ENCODE results near the gene LUM.

Gene LUM, protein sequence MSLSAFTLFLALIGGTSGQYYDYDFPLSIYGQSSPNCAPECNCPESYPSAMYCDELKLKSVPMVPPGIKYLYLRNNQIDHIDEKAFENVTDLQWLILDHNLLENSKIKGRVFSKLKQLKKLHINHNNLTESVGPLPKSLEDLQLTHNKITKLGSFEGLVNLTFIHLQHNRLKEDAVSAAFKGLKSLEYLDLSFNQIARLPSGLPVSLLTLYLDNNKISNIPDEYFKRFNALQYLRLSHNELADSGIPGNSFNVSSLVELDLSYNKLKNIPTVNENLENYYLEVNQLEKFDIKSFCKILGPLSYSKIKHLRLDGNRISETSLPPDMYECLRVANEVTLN

DNA sequence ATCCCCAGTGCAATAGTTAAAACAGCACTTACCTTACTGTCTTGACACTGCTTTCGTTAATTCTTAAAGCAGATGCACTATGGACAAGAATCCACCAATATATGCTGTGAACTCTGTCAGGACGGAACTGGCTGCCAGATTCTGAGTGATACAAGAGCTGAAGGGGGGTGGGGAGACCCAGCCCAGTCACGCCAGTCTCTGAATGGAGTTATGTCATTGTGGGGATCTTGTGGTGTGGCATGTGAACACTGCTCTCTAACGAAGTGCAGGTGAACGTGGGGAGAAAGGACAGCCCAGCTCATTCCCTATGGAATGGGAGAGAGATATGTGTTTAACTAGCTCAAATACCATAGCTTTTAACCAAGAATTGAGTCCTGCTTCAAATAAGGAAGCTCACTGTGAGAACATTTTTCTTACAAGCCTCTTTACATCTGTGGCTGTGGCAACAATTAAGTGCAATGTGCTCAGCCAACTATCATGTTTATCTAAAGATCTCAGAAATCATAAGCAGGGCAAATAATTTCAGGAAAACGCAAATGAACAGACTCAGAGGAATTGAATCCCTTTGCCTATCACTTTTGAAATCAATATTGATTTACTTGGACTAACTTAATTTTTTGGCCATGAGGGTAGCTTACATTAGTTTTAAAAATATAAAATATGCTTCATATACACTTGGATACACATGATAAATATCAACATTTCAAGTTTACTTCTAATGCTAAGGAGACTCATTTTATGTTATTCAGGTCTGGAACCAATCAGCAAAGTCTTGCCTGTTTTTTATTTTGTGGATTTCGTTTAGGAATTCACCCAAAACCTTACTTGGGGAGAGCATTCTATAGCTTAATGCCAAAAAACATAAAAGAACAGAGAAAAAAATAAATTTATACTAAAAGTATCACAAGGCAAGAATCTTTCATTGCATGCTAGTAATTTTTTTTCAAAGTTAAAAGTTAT lies at the start of gene LUM:
Gene LUM, minus strand, starts transcription at position 129 of the 960 bp plus-strand sequence. CDS start 2,515 bp downstream, outside the sequence.
- Histone ChIP-seq H3K36me3 (ENCODE audit: insufficient read depth, insufficient read length, low read length) (no peaks in the 10 kb centered on the region), H3K4me1 (ENCODE audit: insufficient read depth, insufficient read length) (peaks cover 3% of the 10 kb centered on the region), H3K4me3 (ENCODE audit: insufficient read length, low read depth) (no peak within 1 kb of the TSS), H3K27me3 (ENCODE audit: insufficient read depth, insufficient read length) (no peaks in the 10 kb centered on the region), H3K9ac (ENCODE audit: insufficient read length, low read depth) (no peak within 1 kb of the TSS), H3K9me3 (ENCODE audit: insufficient read depth, low read length) (no peaks in the 10 kb centered on the region)
- no peak for DNase-seq (ENCODE audit: low read depth, low spot score)
- TF ChIP-seq ZNF274 (IDR thresholded peaks at IDR 0.05; ENCODE audit: low read depth, low read length) (no peak), YY1 (IDR thresholded peaks at IDR 0.05; ENCODE audit: insufficient read depth, insufficient read length) (no peak), SUZ12 (IDR thresholded peaks at IDR 0.05; ENCODE audit: extremely low read depth, insufficient read depth, insufficient read length) (no peak)

DNA sequence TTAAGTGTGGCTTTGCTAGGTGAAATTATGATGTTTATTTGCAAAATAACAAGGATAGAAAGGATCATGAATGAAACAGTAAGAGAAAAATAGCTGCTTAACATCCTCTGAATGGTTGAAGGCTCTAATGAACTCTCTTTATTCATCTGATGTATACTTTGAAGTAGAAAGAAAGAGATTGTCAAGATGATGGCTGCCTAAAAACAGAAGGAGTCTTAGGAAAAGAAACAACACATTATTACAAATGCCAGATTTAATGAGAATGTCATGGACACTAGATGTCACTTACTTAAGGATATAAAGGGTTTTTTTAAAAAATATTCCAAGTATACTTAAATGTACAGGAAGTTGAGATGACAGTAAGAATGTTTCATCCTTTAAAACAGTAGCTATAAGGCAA lies 49.7 kb upstream of the LUM start:
- Histone ChIP-seq H3K27me3 (ENCODE audit: insufficient read depth, insufficient read length) (no peaks in the 10 kb centered on the region), H3K4me3 (ENCODE audit: insufficient read length, low read depth) (no peak overlapping the region), H3K9me3 (ENCODE audit: insufficient read depth, low read length) (no peaks in the 10 kb centered on the region), H3K4me1 (ENCODE audit: insufficient read depth, insufficient read length) (no peaks in the 10 kb centered on the region), H3K36me3 (ENCODE audit: insufficient read depth, insufficient read length, low read length) (no peaks in the 10 kb centered on the region), H3K9ac (ENCODE audit: insufficient read length, low read depth) (no peak overlapping the region)
- DNase-seq (ENCODE audit: low read depth, low spot score) = no peak
- TF ChIP-seq YY1 (IDR thresholded peaks at IDR 0.05; ENCODE audit: insufficient read depth, insufficient read length) (no peak), ZNF274 (IDR thresholded peaks at IDR 0.05; ENCODE audit: low read depth, low read length) (no peak), SUZ12 (IDR thresholded peaks at IDR 0.05; ENCODE audit: extremely low read depth, insufficient read depth, insufficient read length) (no peak)

DNA sequence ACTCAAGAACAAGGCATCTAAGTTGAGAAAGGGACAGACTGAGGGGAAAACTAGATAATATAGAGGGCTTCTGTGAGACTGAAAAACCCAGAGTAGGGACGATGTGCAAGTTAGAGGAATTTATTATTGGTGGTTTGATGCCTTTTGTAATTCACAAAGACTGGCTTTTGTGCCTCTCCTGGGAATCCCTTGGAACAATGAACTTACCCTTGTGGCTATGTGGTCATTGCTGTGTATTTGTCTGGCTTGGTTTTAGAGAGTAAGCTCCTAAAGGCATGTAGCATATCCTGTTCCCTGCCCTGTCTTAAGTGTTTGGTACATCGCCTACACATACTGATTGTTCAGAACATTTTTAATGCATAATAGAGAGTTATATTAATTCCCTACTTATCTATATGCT lies 44.7 kb upstream of the LUM start:
- no peaks in the 10 kb centered on the region for H3K9me3 ChIP-seq (ENCODE audit: insufficient read depth, low read length)
- peak; percentile 11 for DNase-seq (ENCODE audit: low read depth, low spot score)
- no peak overlapping the region for H3K9ac ChIP-seq (ENCODE audit: insufficient read length, low read depth)
- no peaks in the 10 kb centered on the region for H3K36me3 ChIP-seq (ENCODE audit: insufficient read depth, insufficient read length, low read length)
- no peaks in the 10 kb centered on the region for H3K4me1 ChIP-seq (ENCODE audit: insufficient read depth, insufficient read length)
- TF ChIP-seq ZNF274 (IDR thresholded peaks at IDR 0.05; ENCODE audit: low read depth, low read length) (no peak), SUZ12 (IDR thresholded peaks at IDR 0.05; ENCODE audit: extremely low read depth, insufficient read depth, insufficient read length) (no peak), YY1 (IDR thresholded peaks at IDR 0.05; ENCODE audit: insufficient read depth, insufficient read length) (no peak)
- H3K4me3 ChIP-seq (ENCODE audit: insufficient read length, low read depth) = no peak overlapping the region
- no peaks in the 10 kb centered on the region for H3K27me3 ChIP-seq (ENCODE audit: insufficient read depth, insufficient read length)

- no peak for DNase-seq (ENCODE audit: low read depth, low spot score)
- no peak for TF ChIP-seq SUZ12 (IDR thresholded peaks at IDR 0.05; ENCODE audit: extremely low read depth, insufficient read depth, insufficient read length)
- TF ChIP-seq YY1 (IDR thresholded peaks at IDR 0.05; ENCODE audit: insufficient read depth, insufficient read length) = no peak
- TF ChIP-seq ZNF274 (IDR thresholded peaks at IDR 0.05; ENCODE audit: low read depth, low read length) = no peak
- no peak overlapping the region for H3K9ac ChIP-seq (ENCODE audit: insufficient read length, low read depth)
- no peaks in the 10 kb centered on the region for H3K9me3 ChIP-seq (ENCODE audit: insufficient read depth, low read length)
- H3K27me3 ChIP-seq (ENCODE audit: insufficient read depth, insufficient read length) = no peaks in the 10 kb centered on the region
- no peaks in the 10 kb centered on the region for H3K36me3 ChIP-seq (ENCODE audit: insufficient read depth, insufficient read length, low read length)
- no peak overlapping the region for H3K4me3 ChIP-seq (ENCODE audit: insufficient read length, low read depth)
- H3K4me1 ChIP-seq (ENCODE audit: insufficient read depth, insufficient read length) = no peaks in the 10 kb centered on the region
Observed at GRCh38 chr12:91154131-91154530, 42.8 kb upstream of the LUM start.

DNA sequence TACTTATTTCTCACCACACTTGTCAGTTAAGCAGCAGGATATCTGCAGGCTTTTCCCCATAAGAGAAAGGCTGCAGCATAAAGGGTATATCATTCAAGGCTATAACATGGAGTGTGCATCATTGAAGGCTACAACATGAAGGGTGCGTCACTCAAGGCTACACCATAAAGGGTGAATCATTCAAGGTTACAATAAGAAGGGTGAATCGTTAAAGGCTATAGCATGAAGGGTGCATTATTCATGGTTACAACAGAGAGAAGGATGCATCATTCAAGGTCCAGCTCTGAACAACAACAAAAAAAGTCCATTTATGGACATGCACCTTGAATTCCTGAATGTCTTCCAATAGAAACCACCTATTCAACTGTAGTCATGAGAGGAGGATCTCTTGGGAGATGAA lies 32.8 kb upstream of the LUM start:
- Histone ChIP-seq H3K9me3 (ENCODE audit: insufficient read depth, low read length) (no peaks in the 10 kb centered on the region), H3K4me3 (ENCODE audit: insufficient read length, low read depth) (no peak overlapping the region), H3K27me3 (ENCODE audit: insufficient read depth, insufficient read length) (no peaks in the 10 kb centered on the region), H3K4me1 (ENCODE audit: insufficient read depth, insufficient read length) (no peaks in the 10 kb centered on the region), H3K36me3 (ENCODE audit: insufficient read depth, insufficient read length, low read length) (no peaks in the 10 kb centered on the region), H3K9ac (ENCODE audit: insufficient read length, low read depth) (no peak overlapping the region)
- DNase-seq (ENCODE audit: low read depth, low spot score) = no peak
- TF ChIP-seq SUZ12 (IDR thresholded peaks at IDR 0.05; ENCODE audit: extremely low read depth, insufficient read depth, insufficient read length) (no peak), YY1 (IDR thresholded peaks at IDR 0.05; ENCODE audit: insufficient read depth, insufficient read length) (no peak), ZNF274 (IDR thresholded peaks at IDR 0.05; ENCODE audit: low read depth, low read length) (no peak)

GRCh38 chr12:91143206-91143605 lies 31.9 kb upstream of the LUM start:
- Histone ChIP-seq H3K4me3 (ENCODE audit: insufficient read length, low read depth) (no peak overlapping the region), H3K27me3 (ENCODE audit: insufficient read depth, insufficient read length) (no peaks in the 10 kb centered on the region), H3K4me1 (ENCODE audit: insufficient read depth, insufficient read length) (no peaks in the 10 kb centered on the region), H3K9ac (ENCODE audit: insufficient read length, low read depth) (no peak overlapping the region), H3K36me3 (ENCODE audit: insufficient read depth, insufficient read length, low read length) (no peaks in the 10 kb centered on the region), H3K9me3 (ENCODE audit: insufficient read depth, low read length) (no peaks in the 10 kb centered on the region)
- TF ChIP-seq SUZ12 (IDR thresholded peaks at IDR 0.05; ENCODE audit: extremely low read depth, insufficient read depth, insufficient read length) = no peak
- no peak for TF ChIP-seq YY1 (IDR thresholded peaks at IDR 0.05; ENCODE audit: insufficient read depth, insufficient read length)
- no peak for TF ChIP-seq ZNF274 (IDR thresholded peaks at IDR 0.05; ENCODE audit: low read depth, low read length)
- DNase-seq (ENCODE audit: low read depth, low spot score) = no peak

DNA sequence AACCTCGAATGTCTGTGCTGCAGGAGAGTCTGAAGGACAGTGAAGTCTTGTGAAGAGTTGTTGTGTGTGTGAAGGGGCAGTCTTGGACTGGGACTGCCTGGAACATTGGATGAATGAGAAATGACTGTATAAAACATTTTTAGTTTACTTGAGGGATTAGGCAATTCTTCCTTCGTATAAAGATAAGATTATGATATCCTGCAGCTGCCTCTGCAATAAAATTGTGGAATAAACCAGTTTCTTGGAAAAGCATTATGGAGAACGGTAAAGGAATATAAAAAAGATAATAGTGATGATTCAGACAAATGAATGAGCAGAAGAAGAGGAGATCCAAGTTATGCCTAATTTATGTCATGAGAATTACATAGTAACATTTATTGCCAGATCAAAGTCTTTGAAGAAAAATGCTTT lies 30.9 kb upstream of the LUM start:
- TF ChIP-seq ZNF274 (IDR thresholded peaks at IDR 0.05; ENCODE audit: low read depth, low read length) = no peak
- no peak for TF ChIP-seq YY1 (IDR thresholded peaks at IDR 0.05; ENCODE audit: insufficient read depth, insufficient read length)
- Histone ChIP-seq H3K36me3 (ENCODE audit: insufficient read depth, insufficient read length, low read length) (no peaks in the 10 kb centered on the region), H3K9ac (ENCODE audit: insufficient read length, low read depth) (no peak overlapping the region)

More for the DNA sequence above, 30.9 kb upstream of the LUM start:
- Histone ChIP-seq H3K4me1 (ENCODE audit: insufficient read depth, insufficient read length) (no peaks in the 10 kb centered on the region), H3K4me3 (ENCODE audit: insufficient read length, low read depth) (no peak overlapping the region), H3K27me3 (ENCODE audit: insufficient read depth, insufficient read length) (no peaks in the 10 kb centered on the region), H3K9me3 (ENCODE audit: insufficient read depth, low read length) (no peaks in the 10 kb centered on the region)
- no peak for DNase-seq (ENCODE audit: low read depth, low spot score)
